Upper lobe of right lung (tissue), 1 donor: Measurements from ENCODE around the gene TARBP1. TPM values are rescaled to one million over a fixed set of nuclear protein-coding genes. Genes with fewer than 3 reads are reported as not detected.

Experiments
- ATAC-seq: fragments of 200-7000 bp; cut with Tn5 transposase; one replicate; pipeline ENCODE4 v1.9.1; 2020; ENCODE audit warnings: mild to moderate bottlenecking, moderate library complexity
- DNase-seq: peaks from one replicate; pipeline ENCODE4 v3.0.0-alpha.2; 2020
- H3K27ac ChIP-seq: fragments of 200-600 bp; one replicate; pipeline ENCODE4 v1.8.0; 2022
- H3K27me3 ChIP-seq: fragments of 200-600 bp; one replicate; pipeline ENCODE4 v1.8.0; 2022; ENCODE audit warnings: mild to moderate bottlenecking
- H3K36me3 ChIP-seq: fragments of 200-600 bp; one replicate; pipeline ENCODE4 v1.8.0; 2022
- H3K4me1 ChIP-seq: fragments of 200-600 bp; one replicate; pipeline ENCODE4 v1.8.0; 2022
- H3K4me3 ChIP-seq: fragments of 200-600 bp; one replicate; pipeline ENCODE4 v1.8.0; 2022; ENCODE audit warnings: mild to moderate bottlenecking
- H3K9me3 ChIP-seq: fragments of 200-600 bp; one replicate; pipeline ENCODE4 v1.8.0; 2022
- CTCF ChIP-seq: fragments of 200-600 bp; IDR thresholded peaks from one replicate; pipeline ENCODE4 v1.8.0; 2022; ENCODE audit warnings: antibody characterized with exemption
- intact Hi-C: fragments of 100-400 bp; cut with DNase I; formaldehyde crosslinking; loops from one replicate; pipeline ENCODE4 v1.11.0; 2022
- total RNA-seq: library from RNA; stranded (reverse); fragmentation: NEBNext Ultra II Directional; extraction: Animal tissue kit (Norgen Biotek cat#: 25700); gene quantifications from one replicate; pipeline ENCODE4 v1.2.1, GENCODE V29; 2021
- donor health status: DM: no; HTN: yes; CAD: no; lungs with severe emphysema.

The TARBP1 gene
- total RNA-seq, 1 donor from 2014 or later = 18.3 TPM

GRCh38 chr1:234500269-234500668 is 21.3 kb upstream of the TARBP1 start:
- H3K9me3 ChIP-seq = no peaks in the 10 kb centered on the region
- H3K36me3 ChIP-seq = no peaks in the 10 kb centered on the region
- no peaks in the 10 kb centered on the region for H3K27me3 ChIP-seq
- H3K4me1 ChIP-seq = peaks cover 23% of the 10 kb centered on the region
- no peak for ATAC-seq
- no peak overlapping the region for H3K4me3 ChIP-seq
- no peak for TF ChIP-seq CTCF
- no peak for DNase-seq
- intact Hi-C loops = loop anchor here (10.0 kb wide), 1 partner anchor 95 kb away; no protein-coding TSS in a partner anchor
- H3K27ac ChIP-seq = peak overlapping the region; percentile 83

- no peak for TF ChIP-seq CTCF
- peak overlapping the region; percentile 83 for H3K27ac ChIP-seq
- no peak overlapping the region for H3K4me3 ChIP-seq
- no peaks in the 10 kb centered on the region for H3K9me3 ChIP-seq
- peaks cover 23% of the 10 kb centered on the region for H3K4me1 ChIP-seq
- no peaks in the 10 kb centered on the region for H3K27me3 ChIP-seq
- DNase-seq (no peak), ATAC-seq (no peak)
- no peaks in the 10 kb centered on the region for H3K36me3 ChIP-seq
- intact Hi-C loops = loop anchor here (5.0 to 10.0 kb wide), 2 partner anchors 95 to 587 kb away; no protein-coding TSS in a partner anchor
Observed at GRCh38 chr1:234499943-234500245, 20.9 kb upstream of the TARBP1 start.

GRCh38 chr1:234499119-234499942 is 20.4 kb upstream of the TARBP1 start:
- peak; percentile 99 for ATAC-seq
- peak; percentile 96 for TF ChIP-seq CTCF
- peaks cover 23% of the 10 kb centered on the region for H3K4me1 ChIP-seq
- H3K36me3 ChIP-seq = no peaks in the 10 kb centered on the region
- H3K27me3 ChIP-seq = no peaks in the 10 kb centered on the region
- peak overlapping the region; percentile 5 for H3K4me3 ChIP-seq
- no peaks in the 10 kb centered on the region for H3K9me3 ChIP-seq
- intact Hi-C loops = loop anchor here (5.0 kb wide), 1 partner anchor 588 kb away; no protein-coding TSS in a partner anchor
- DNase-seq = peak; percentile 95
- peak overlapping the region; percentile 83 for H3K27ac ChIP-seq

GRCh38 chr1:234498448-234499118 is 19.6 kb upstream of the TARBP1 start:
- peak; percentile 5 for ATAC-seq
- TF ChIP-seq CTCF = no peak
- no peaks in the 10 kb centered on the region for H3K36me3 ChIP-seq
- no peak for DNase-seq
- peak overlapping the region; percentile 83 for H3K27ac ChIP-seq
- no peak overlapping the region for H3K4me3 ChIP-seq
- no peaks in the 10 kb centered on the region for H3K9me3 ChIP-seq
- H3K27me3 ChIP-seq = no peaks in the 10 kb centered on the region
- H3K4me1 ChIP-seq = peaks cover 23% of the 10 kb centered on the region
- intact Hi-C loops = loop anchor here (5.0 kb wide), 1 partner anchor 589 kb away; no protein-coding TSS in a partner anchor

GRCh38 chr1:234497589-234497988 is 18.6 kb upstream of the TARBP1 start:
- DNase-seq (no peak), ATAC-seq (no peak)
- Histone ChIP-seq H3K36me3 (no peaks in the 10 kb centered on the region), H3K4me1 (peaks cover 23% of the 10 kb centered on the region), H3K27ac (no peak overlapping the region), H3K4me3 (no peak overlapping the region), H3K9me3 (no peaks in the 10 kb centered on the region), H3K27me3 (no peaks in the 10 kb centered on the region)
- TF ChIP-seq CTCF = no peak
- intact Hi-C loops = loop anchor here (5.0 kb wide), 1 partner anchor 590 kb away; no protein-coding TSS in a partner anchor
